Limb (tissue), 2 donors: Measurements from ENCODE around the gene METTL1.

Experiments used
- DNase-seq, 2 donors: peaks; one replicate each; pipeline ENCODE4 v3.0.0-alpha.2; 2016; ENCODE audit errors: extremely low spot score in 2 of 2

METTL1 gene

DNA sequence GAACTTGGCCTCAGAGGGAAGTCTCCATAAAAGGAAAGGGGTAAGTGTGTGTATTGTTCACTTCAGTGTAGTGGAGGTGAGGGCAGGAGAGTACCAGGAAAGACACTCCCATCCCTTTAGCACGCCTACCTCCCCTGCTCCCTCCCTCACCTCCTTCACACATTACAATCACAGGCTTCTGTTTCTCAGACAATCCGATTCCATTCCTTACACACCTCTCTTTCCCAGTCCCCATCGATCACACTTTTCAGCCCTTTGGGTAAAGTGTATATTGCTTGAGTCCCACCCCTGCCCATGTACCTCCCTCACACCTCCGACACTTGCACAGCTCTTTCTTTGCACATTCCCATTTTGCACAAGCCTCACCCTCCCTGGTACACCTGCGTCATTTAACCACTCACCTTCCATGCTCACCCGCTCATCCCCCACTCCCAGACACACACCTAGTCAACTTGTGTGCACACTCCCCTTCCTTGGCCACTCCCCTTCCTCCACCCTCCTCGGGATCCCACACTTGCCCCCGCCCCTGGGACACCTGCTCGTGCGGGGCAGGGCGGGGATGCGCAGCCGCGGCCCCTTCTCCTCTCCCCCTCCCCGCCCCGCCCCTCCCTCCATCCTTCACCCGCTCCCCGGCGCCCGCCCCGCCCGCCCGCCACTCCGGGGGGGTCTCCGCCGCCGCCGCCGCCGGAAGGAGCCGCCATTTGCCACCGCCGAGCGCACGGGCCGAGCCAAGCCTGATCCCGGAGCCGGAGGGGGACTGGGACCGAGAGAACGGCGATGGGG, 17.3 kb downstream of the METTL1 start, which contains the start of gene MARCHF9:
Gene MARCHF9 (plus strand): TSS at position 693 of the 783 bp plus-strand sequence. CDS start 426 bp downstream, outside the sequence.
- DNase-seq, result peak in 1 of 2 donors; percentile 79

GRCh38 chr12:57753756-57754337, 18.1 kb downstream of the METTL1 start:
- no peak for DNase-seq

GRCh38 chr12:57752668-57753000, 19.3 kb downstream of the METTL1 start:
- no peak for DNase-seq

- DNase-seq, result peak; percentile 99
Observed at GRCh38 chr12:57751788-57752667, 19.9 kb downstream of the METTL1 start, which contains the start of gene CDK4. Gene CDK4, minus strand, starts transcription at chr12:57752310. Its CDS starts 593 bp downstream, at chr12:57751717.

DNA sequence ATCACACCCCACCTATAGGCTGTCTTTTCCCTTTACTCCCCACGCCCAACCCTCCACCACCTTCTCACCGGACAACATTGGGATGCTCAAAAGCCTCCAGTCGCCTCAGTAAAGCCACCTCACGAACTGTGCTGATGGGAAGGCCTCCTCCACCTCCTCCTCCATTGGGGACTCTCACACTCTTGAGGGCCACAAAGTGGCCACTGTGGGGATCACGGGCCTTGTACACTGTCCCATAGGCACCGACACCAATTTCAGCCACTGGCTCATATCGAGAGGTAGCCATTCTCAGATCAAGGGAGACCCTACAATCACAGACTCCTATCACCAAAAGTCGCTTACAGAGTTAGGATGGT, 20.5 kb downstream of the METTL1 start:
- no peak for DNase-seq

GRCh38 chr12:57750561-57751431, 21.1 kb downstream of the METTL1 start:
- no peak for DNase-seq

DNA sequence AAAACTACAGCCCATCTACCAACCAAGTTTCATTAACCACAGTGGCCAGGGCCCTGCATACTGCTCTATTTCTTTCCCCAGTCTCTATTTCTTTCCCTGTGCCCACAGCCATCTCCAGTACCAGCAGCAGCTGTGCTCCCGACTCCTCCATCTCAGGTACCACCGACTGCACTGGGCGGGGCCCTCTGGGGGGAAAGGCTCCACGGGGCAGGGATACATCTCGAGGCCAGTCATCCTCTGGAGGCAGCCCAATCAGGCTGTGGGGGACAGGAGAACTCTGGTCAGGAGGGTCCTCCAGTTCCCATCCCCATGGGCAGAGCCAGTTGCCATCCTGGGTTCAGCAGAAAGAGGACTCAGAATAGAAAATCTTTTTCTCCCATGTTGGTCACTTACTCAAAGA, 22.8 kb downstream of the METTL1 start:
- DNase-seq, result no peak

GRCh38 chr12:57746025-57746424, 25.9 kb downstream of the METTL1 start:
- DNase-seq, result no peak

- no peak for DNase-seq
Observed at GRCh38 chr12:57745485-57745881, 26.4 kb downstream of the METTL1 start.

- DNase-seq, result peak; percentile 95 to 98
Observed at GRCh38 chr12:57744777-57745484, 27.0 kb downstream of the METTL1 start, which contains the start of gene TSPAN31. Gene TSPAN31, plus strand, starts transcription at chr12:57745039. Its CDS starts 116 bp downstream, at chr12:57745155.

DNA sequence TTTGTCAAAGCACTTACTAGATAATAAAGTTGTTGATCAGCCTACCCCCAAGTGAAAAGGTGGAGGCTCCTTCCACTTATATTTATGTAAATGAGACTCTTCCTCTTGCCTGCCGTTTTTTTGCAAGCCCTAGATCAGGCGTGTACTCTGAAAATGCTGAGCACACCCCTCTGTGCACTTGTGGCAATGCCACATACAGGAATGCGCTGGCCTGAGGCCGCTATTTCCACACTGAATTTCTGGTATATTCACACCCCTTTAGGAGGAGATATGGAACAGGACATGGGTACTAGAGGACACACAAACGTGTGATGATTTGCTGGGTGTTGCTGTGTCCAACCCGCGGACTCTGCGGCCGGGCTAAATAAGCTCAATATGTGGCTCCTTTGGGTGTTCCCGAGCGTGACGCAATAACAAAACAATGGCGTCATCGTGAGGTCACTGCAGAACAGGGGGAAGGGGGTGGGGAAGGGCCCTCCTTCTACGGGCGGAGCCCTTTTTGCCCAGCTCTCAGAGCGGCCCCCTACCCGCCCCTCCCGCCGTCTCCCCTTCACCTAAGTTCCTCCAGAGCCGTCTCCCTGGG, 27.6 kb downstream of the METTL1 start:
- peak in 1 of 2 donors; percentile 88 for DNase-seq

- no peak for DNase-seq
Observed at GRCh38 chr12:57743769-57744168, 28.1 kb downstream of the METTL1 start.

DNA sequence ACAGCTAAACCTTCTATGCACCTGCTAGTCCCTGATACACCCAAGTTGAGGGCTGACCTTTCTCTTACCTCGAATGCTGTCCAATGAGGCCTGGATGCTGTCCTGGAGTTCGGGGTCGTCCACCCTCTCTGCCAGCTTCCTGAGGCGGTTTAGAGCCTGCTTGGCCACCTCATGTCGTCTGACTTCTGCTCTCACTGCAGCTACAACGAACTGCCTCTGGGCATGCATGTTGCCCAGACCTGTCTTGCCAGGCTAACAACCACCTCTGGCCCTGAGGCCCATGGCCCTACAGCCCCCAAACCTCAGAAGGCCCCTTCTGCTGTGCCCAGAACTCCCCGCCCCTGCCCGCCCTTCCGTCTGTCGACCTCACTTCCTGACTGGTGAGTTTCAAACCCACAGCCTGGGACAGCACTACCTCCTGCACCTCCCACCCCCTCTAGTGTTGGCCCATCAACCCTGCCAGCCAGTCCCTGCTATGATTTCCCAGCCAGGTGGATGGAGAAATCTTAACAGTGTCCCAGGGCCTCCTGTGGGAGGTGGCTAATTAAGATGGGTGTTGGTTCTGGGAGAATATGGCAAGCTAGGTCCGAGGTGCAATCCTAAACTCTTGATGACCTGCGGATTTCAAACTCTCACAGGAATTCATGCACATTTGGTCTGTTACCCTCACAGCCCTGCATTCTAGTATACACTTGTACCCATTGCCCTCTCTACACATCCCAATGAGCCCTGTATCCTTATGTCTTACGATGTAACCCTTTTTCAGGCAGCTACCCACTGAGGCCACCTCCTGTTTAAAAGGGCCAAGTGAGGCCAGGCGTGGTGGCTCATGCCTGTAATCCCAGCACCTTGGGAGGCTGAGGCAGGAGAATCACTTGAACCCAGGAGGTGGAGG, 29.8 kb downstream of the METTL1 start:
- DNase-seq, result no peak

- DNase-seq, result no peak
Observed at GRCh38 chr12:57741413-57741789, 30.5 kb downstream of the METTL1 start.

- no peak for DNase-seq
Observed at GRCh38 chr12:57740656-57741412, 31.1 kb downstream of the METTL1 start.

- no peak for DNase-seq
Observed at GRCh38 chr12:57739914-57740538, 31.9 kb downstream of the METTL1 start.

DNA sequence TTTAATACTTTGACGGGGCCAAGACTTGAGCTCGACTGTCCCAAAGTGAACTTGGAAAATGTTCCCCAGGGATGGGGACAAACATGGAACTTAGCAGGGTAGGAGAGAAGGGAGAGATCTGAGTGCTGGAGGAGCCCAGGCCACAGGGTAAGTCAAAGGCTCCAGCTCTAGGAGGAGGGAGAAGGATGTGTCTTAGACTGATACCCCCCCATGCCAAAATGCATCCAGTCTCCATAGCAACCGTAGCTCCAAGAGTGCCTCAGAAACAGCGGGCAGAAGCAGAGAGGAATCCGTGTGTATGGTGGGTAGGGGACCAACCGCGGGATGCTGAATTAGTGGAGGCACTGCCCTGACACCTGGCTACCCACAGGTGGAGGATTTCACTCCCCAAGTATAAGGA, 32.5 kb downstream of the METTL1 start:
- no peak for DNase-seq
